NCI-H187 treated with DMSO at 0.1 percent for 48 hours (cell line): ENCODE measurements around the gene RAB20.
"Not testable (repeated sequence)": the region's sequence is repeated elsewhere in the genome, so short reads cannot be mapped to it uniquely, and the experiment has no call there.

ENCODE experiments used
- DNase-seq: peaks from one replicate; lab custom pipeline; 2025; lab: John Stamatoyannopoulos, UW

RAB20 gene

DNA sequence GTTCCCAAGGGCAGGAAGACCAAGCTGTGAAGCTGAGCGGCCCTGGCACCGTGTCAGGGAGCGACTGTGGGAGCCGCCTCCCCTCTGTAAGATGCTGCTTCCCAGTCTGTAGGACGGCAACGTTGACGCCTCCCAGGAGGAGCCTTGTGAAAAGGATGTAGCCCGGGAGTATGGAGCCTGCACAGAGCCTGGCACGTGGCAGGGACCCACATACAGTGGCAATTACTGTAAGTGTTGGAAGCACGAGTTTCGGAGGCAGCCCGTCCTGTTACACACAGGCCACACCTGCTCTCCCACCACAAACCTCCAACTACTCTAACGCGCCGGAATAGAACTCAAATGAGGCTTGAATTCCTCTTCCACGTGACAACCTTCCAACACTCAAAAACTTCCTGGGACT is 6.6 kb downstream of the RAB20 start:
- DNase-seq: no peak

DNA sequence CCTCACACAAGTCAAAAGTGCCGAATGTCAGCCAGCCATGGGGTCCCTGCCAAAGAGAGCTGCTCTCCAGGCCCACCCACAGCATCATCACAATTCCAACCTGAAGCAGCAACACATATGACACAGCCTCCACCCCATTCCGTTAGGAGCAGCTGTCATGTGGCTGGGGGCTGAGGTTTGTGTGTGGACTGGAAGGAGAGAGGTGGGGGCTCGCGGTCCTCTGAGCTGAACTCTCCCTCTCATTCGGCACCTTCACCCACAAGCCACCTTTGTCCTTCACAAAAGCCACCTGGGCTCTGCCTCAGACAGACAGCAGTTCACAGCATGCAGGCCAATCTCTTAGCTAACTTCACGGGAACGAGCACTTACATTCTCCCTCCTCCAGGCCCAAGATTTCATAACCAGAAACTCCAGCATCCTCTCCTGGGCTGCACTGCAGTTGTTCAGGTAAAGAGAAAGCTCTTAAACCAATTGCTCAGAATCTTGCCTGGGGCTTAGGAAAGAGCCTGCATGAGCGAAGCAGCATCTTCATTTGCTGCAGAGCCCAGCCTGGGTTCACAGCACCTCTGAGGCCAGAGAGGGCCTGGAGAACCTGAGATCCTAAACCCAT is 7.2 kb downstream of the RAB20 start:
- no peak for DNase-seq

DNA sequence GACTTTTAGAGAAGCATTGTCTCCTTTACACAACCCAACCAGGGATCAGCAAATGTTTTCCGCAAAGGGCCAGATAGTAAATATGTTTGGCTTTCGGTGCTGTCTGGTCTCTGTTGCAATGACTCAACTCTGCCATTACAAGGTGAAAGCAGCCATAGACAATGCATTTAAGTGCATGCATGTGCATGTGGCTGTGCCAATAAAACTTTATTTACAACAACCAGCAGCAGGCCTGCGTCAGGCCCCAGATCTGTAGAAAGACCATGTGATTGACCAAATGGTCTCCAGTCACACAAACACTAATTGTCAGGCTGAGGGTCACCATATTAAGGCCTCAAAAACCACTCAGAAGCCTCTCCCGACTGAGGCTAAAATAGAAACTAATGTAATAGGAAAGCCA is 8.1 kb downstream of the RAB20 start:
- DNase-seq: no peak

DNA sequence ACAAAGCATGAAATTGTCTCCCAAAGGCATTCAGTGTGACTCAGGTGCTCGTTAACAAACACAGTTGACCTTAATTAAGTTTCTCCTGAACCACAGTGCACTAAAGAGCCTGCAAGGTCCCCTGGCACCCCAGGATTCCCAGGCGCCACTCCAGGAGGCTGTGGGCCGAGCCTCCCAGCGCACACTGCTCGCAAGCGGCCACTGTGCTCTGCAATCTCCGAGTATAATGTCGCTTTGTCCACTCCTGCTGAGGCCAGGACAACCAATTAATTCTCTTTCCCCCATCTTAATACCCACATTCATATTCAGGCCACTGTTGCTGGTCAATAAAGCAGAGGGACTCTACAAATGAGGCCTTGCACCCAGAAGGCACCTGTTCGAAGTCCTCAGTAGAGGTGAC is 8.8 kb downstream of the RAB20 start:
- DNase-seq: no peak

DNA sequence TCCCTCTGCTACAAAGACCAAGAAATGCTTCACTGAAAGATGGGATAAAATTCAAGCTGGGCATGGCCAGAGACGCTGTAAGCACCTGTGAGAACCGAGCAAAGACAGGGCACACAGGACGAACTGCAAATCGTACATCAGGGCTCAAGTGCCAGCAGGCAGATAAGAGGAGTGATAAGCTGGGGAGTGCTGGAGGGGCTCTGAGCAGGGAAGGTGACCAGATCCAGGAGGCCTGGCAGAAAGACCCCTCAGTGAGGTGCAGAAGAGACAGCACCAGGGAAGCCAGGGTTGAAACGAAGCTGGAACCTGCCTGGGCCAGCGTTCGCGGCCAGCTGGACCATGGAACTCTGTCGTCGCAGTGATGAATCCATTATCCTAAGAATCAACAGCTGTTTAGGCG is 10.2 kb downstream of the RAB20 start:
- no peak for DNase-seq

DNA sequence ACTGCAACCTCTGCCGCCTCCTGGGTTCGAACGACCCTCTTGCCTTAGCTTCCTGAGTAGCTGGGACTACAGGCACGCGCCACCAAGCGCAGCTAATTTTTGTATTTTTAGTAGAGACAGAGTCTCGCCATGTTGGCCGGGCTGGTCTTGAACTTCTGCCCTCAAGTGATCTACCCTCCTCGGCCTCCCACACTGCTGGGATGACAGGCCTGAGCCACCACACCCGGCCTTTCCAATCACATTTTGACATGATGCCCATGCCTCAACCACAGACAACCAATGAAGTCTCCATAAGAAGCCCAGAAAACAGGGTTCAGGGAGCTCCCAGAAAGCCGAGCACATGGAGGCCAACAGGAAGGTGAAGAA is 11.7 kb downstream of the RAB20 start:
- DNase-seq: no peak

DNA sequence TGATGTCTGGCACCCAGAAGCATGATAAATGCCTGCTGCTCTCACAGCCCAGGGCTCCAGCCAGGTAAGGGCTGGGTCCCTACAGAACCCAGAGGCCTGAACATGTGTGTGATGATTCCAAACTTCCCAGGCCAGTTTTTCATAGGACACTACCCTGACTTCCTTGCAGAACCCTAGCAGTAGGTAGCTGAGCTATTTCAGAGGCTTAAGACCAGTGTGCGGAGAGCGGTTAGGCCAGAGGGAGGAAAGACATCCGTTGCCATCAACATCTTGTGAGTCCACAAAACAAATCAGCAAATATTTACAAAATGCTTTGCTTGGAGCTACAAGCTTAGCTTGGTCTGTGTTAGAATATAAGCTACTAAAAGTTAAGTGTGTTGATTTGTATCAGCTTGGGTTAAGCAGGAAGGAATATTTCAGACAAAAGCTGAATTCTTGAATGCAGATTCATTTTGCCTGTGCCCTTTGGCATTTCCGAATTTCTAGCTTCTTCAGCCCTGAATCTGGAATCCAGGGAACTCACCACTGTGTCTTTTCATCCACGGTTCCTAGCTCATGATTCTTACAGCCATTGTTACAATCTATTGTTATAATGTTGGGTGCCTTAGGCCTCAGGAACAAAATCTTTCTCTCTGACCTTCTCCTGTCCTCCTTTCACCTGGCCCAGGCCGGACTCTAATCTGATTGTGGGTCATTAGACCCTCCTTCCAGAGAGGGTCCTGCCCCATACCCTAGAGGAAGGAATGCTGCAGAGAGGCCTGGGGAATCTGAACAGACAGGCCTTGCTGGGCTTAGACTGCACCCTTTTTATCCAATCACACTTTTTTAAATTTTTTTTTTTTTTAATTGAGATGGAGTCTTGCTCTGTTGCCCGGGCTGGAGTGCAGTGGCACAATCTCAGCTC is 12.4 kb downstream of the RAB20 start:
- no peak for DNase-seq

DNA sequence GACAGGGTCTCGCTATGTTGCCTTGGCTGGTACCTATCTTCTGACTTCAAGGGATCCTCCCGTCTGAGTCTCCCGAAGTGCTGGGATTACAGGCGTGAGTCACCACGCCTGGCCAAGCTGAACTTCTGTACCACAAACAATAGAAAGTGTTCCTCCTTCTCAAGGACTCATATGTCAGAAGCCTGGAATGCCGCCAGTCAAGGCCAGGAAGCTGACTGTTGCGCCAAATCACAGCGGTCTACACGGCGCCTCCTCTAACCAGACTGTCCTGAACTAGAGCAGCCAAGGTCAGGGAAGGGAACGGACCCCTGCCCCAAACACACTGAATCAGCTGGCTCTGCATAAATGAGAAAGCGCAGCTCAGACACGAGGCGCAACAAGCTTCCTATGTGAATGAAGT is 14.6 kb downstream of the RAB20 start:
- no peak for DNase-seq

DNA sequence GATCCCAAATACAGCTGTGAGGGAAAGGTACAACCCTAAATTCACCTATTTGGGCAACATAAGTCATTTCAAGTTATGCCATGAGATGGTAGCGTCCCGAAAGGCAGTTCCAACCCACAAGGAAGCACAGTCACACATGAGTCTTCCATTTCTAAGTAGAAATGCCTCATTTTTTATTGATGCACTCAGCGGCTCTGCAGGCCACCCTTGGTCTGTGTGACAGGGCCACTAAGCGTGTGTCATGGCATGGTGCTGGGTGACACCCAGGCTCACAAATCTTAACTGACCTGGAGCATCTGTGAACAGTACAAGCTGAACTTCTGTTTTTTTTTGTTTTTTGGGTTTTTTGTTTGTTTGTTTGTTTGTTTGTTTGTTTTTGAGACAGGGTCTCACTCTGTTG is 15.1 kb downstream of the RAB20 start:
- no peak for DNase-seq

DNA sequence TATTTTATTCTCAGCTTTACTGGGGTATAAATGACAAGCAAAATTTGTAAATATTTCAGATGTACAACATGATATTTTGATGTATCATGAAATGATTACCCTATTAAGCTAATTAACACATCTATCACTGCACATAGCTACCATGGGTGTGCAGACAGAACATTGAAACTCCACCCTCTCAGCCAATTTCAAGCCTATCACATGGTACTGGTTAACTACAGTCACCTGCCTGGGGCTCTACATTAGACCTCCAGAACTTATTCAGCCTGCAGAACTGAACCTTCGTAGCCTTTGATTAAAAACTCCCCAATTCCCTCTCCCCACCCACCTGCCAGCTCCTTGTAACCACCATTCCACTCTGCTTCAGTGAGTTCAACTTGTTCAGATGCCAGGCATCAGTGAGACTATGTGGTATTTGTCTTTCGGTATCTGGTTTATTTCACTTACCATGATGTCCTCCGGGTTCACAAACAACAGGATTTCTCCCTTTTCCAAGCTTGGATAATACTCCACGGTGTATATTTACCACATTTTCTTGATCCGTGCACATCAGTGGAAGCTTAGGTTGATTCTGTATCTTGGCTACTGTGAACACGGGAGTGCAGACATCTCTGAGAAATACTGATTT is 19.2 kb downstream of the RAB20 start:
- DNase-seq: no peak

DNA sequence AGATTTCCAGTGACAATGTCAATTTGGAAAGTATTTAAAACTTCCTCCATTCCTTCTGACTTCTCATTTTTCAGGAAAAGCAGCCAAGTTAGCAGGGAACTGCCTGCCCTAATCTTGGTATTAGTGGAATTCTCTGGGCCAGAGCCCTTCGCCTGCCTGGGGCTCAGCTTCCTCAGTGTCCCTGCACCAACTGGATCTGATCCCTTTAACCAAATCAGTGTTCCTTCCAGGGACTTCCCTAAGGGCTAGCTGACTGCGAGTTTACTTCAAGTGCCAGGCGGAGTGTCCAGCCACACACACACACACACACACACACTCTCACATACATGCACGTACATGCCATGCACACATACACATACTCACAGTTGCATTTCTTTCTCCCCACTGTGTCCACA is 20.0 kb downstream of the RAB20 start:
- DNase-seq: no peak

DNA sequence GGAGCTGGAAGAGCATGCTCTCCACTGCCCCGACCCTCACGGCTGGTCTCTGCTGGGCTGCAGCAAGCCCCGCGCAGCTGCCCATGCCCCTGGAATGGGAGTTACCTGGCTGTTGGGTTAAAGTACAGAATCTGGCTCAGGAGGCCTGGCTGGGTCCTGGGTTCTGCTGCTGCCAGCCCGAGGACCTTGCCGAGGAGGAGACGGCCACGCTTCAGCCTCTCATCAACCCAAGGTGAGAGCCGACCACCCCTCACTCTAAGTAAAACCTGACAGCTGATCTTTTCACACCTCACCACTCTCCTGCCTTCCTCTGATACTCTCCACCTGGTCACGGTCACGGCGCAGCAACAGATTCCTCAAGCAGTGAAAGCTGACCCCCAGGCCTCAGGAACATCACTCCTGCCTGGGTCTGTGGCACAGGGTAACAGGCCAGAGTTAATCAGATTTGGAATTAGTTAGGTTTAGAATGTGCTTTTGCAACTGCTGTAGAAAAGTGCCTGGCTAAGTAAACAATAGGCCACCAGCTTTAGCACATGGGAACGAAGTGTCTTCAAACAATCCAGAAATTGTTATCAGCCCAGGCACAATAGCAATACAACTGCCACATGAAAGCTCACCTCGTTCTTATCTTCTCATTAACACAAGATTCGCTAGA is 20.5 kb downstream of the RAB20 start:
- DNase-seq: no peak

DNA sequence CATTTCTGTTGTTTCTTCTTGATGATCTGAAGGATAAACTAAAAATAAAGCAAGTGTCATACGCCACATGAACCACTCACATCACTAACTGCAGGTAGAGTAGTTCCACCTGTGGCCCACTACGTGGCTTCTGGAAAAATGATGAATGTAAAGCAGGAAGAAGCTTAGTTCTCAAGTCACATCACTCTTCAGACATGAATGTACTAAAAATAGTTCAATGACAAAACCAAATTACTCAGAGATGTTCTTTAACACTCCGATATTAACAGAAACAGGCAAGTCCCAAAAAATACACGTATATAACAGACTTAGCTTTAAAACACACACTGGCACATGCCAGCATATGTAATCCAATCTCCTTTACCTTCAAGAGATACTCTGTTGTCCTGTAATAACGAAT is 21.6 kb downstream of the RAB20 start:
- DNase-seq: no peak

DNA sequence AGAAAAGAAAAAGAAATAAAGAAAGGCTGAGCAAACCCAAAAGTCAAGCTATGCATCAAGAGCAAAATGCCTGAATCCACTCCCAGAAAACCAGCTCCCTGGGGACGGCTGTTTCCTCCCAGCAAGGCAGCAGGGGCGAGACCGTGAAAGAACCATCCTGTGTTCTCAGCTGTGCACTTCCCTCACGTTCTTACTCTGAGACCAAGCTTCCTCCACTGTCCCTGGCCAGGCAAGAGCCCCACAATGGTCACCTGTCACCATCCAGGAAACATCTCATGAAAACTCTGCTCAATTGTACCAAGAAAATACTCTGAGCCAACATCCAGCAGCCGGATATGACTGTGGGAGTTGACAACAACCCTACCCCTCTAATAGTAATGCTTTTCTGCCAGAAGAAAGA is 22.9 kb downstream of the RAB20 start:
- DNase-seq: no peak

DNA sequence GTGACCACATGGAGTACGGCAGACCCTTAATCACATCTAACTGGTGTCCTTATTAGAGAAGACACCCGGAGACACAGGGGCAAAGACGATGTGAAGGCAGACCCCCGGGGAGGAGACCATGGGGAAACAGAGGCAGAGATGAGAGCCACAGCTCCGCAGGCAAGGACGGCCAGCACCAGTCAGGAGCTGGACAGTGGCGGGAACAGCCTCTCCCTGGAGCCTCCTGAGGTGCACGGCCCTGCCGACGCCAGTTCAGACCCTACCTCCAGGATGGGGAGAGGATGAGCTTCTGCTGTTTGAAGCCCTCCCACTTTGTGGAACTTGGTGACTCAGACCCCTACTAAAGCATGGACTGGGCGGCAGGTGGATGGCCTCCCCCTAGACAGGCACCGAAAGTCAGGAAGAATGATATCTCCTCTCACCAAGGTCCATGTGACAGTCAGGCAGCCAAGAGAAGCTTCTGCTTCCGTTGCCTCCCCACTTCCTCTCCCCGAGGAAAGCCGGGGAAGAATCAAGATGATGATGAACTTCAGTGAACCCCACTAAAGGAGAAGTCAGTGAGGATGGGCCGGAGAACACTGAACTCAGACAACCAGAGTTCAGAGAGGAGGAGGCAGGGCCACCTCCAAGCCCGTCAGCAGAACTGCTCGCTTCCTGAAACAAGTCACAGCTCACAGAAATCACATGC is 25.4 kb downstream of the RAB20 start:
- no peak for DNase-seq

DNA sequence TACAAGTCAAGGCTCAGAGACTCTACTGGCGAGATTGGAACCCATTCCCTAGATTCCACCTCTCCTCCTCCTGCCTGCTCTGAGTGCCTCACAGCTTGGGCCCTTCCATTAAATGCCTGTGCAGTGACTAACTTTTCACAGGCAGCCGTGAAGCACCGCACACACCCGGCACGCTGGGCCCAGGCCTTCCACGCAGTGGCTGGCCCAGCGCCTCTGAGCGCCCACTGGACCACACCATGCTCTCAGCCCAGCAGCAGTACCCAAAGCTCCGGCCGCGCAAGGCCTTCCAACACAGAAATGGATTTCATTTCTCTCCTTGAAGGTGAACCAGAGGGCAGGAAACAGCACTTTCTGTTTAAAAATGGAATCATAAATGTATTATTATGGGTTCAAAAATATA is 26.0 kb downstream of the RAB20 start:
- no peak for DNase-seq

DNA sequence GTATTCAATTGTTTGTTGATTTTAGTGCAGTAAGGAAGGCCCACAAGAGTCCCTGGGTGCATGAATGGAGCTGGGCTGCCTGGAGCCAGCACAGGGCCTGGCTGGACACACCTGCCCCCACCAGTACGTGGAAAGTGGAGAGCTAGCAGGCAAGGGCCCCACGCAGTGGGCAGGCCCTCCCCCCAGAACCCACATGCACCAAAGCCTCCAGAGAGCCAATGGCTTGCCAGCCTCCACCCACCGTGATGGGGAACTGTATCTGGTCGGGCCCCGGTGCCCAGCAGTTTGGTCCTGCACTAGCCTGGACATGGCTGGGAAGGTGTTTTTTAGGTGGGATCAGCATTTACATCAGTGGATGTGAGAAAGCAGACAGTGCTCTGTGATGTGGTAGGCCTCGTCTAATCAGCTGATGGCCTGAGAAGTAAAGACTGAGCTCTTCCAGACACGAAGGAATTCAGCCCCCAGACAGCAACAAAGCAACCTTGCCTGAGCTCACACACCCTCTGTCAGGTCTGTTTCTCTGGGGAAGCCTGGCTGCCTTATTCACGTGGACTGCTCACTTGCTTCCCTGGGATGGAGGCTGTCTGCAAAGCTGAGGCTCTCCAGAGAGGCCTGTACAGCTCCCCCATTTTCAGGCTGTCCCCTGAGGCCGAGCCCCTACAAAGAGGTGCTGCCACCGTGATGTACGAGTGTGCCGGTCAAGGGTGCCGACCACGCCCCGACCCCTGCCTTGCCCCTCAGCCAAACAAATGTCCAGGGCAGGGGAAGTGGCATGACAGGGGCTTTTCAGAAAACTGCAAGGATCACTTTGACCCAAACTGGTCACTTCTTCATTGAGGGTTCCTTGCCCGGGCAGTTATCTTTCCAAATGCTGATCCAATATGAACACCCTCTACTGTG is 27.5 kb downstream of the RAB20 start:
- no peak for DNase-seq

DNA sequence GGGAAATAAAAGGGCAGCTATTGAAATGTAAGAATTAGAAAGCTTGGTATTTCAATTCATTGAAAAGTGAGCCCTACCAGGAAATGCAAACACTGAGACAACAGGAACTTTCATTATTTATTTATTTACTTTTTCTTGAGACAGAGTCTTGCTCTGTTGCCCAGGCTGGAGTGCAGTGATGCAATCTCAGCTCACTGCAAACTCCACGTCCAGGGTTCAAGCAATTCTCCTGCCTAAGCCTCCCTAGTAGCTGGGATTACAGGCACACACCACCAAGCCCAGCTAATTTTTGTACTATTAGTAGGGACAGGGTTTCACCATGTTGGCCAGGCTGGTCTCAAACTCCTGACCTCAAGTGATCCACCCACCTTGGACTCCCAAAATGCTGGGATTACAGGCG is 29.3 kb downstream of the RAB20 start:
- not testable (repeated sequence) for DNase-seq

DNA sequence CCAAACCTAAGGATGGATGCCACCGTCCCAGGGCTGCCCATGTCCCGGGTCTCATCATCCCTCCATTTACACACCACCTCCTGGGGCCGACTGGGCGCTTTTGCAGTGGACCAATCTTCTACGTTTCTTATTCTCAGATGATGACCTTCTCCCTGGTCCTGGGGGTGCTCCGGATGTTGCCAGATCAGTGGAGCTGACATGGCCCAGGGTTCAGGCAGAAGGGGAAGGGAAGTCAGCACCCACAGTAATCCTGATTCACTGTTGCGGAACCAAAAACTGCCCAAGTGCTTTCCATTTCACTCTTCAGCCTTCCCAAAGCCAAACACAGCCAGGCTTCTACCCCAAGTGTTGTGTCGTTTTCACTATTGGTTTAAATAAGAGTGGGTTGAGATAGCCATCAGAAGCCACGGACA is 29.8 kb downstream of the RAB20 start:
- no peak for DNase-seq

DNA sequence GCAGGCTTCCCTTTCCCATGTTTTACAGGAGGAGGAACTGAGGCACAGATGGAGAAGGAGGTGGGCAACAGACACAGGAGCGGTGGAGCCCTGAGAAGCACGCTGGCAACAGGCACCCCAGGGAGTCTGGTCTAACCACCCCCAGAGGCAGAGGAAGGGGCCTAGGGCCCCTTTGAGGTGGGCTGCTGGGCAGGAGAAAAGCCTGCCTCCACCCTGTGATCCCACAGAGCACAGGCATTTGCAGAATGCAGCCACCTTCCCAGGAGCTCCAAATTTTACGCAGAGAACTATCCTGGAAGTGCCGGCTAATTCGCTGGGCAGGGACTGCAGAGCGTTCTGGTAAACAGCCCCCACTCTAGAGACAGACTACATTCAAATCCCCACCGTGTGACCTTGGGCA is 30.4 kb downstream of the RAB20 start:
- no peak for DNase-seq
